ENCODE data around the gene CFAP97D1. TPM values are rescaled to one million over a fixed set of nuclear protein-coding genes. Genes with fewer than 3 reads are reported as not detected.

CFAP97D1 gene
- total RNA-seq (under 1 TPM in 1 of 6 donors, not detected in 5; 0.06 TPM), polyA plus RNA-seq (not detected)

GRCh38 chr17:43780135-43780534 lies at the start of gene CFAP97D1:
Gene CFAP97D1, plus strand, starts transcription at chr17:43780435. Its CDS starts 28 bp downstream, at chr17:43780463.
- peak within 1 kb of the TSS in 3 of 4 donors; percentile 97 to 100 (median 99) for H3K4me3 ChIP-seq
- no peak for TF ChIP-seq CTCF (IDR thresholded peaks at IDR 0.05)
- no peak for DNase-seq
- no peaks in the 10 kb centered on the region for H3K27me3 ChIP-seq
- peaks cover 6 to 15% (median 6%) of the 10 kb centered on the region in 3 donors for H3K4me1 ChIP-seq
- H3K27ac ChIP-seq, result peak within 1 kb of the TSS; percentile 100
- no peaks in the 10 kb centered on the region for H3K36me3 ChIP-seq
- no peak for ATAC-seq
- intact Hi-C loops (cut with DNase I), result no loop called here
- FAIRE-seq, result no peak
- H3K9me3 ChIP-seq, result no peaks in the 10 kb centered on the region
- 30 to 42% methylated on average over 7 of the region's 7 CpGs for WGBS, 2 donors

GRCh38 chr17:43732958-43733357 lies 47.3 kb upstream of the CFAP97D1 start:
- no peak overlapping the region for H3K27ac ChIP-seq
- FAIRE-seq (no peak), ATAC-seq (no peak), DNase-seq (no peak)
- intact Hi-C loops (cut with DNase I), result no loop called here
- H3K4me1 ChIP-seq, result no peaks in the 10 kb centered on the region
- 96 to 100% methylated on average over 2 of the region's 2 CpGs for WGBS, 2 donors
- H3K4me3 ChIP-seq, result no peak overlapping the region
- no peak for TF ChIP-seq CTCF (IDR thresholded peaks at IDR 0.05)
- H3K36me3 ChIP-seq, result no peaks in the 10 kb centered on the region
- H3K9me3 ChIP-seq, result no peaks in the 10 kb centered on the region
- H3K27me3 ChIP-seq, result no peaks in the 10 kb centered on the region

GRCh38 chr17:43733956-43734355 lies 46.3 kb upstream of the CFAP97D1 start:
- WGBS, 2 donors, result 65 to 87% methylated on average over 1 of the region's 1 CpG
- no peak for TF ChIP-seq CTCF (IDR thresholded peaks at IDR 0.05)
- no peak for DNase-seq
- no peaks in the 10 kb centered on the region for H3K36me3 ChIP-seq
- H3K4me1 ChIP-seq, result no peaks in the 10 kb centered on the region
- intact Hi-C loops (cut with DNase I), result no loop called here
- no peaks in the 10 kb centered on the region for H3K9me3 ChIP-seq
- no peak overlapping the region for H3K27ac ChIP-seq
- H3K4me3 ChIP-seq, result no peak overlapping the region
- ATAC-seq, result no peak
- H3K27me3 ChIP-seq, result no peaks in the 10 kb centered on the region
- no peak for FAIRE-seq

- no peak overlapping the region for H3K27ac ChIP-seq
- H3K9me3 ChIP-seq, result no peaks in the 10 kb centered on the region
- no peak for DNase-seq
- H3K4me3 ChIP-seq, result no peak overlapping the region
- ATAC-seq, result peak in 1 of 4 donors; percentile 12
- TF ChIP-seq CTCF (IDR thresholded peaks at IDR 0.05), result no peak
- H3K4me1 ChIP-seq, result no peaks in the 10 kb centered on the region
- WGBS, 2 donors, result 43 to 53% methylated on average over 5 of the region's 5 CpGs
- intact Hi-C loops (cut with DNase I), result no loop called here
- H3K36me3 ChIP-seq, result no peaks in the 10 kb centered on the region
- FAIRE-seq, result no peak
- no peaks in the 10 kb centered on the region for H3K27me3 ChIP-seq
These were observed 45.9 kb upstream of the CFAP97D1 start for GRCh38 chr17:43734376-43734775.

- Histone ChIP-seq H3K9me3 (no peaks in the 10 kb centered on the region), H3K4me3 (no peak overlapping the region), H3K4me1 (no peaks in the 10 kb centered on the region), H3K27ac (no peak overlapping the region), H3K36me3 (no peaks in the 10 kb centered on the region), H3K27me3 (no peaks in the 10 kb centered on the region)
- intact Hi-C loops (cut with DNase I), result no loop called here
- no peak for TF ChIP-seq CTCF (IDR thresholded peaks at IDR 0.05)
- FAIRE-seq, result no peak
- no peak for ATAC-seq
- no peak for DNase-seq
- 85 to 93% methylated on average over 2 of the region's 2 CpGs for WGBS, 2 donors
These were observed 43.8 kb upstream of the CFAP97D1 start for GRCh38 chr17:43736389-43736788.

Measured in pancreas (tissue), 10 donors.